ENCODE data around the gene NELL1.

NELL1 gene

GRCh38 chr11:21464601-21465193 is 795.3 kb downstream of the NELL1 start:
- Histone ChIP-seq H3K36me3 (ENCODE audit: low read depth) (no peaks in the 10 kb centered on the region), H3K9me3 (ENCODE audit: severe bottlenecking) (no peaks in the 10 kb centered on the region), H3K27ac (ENCODE audit: poor library complexity, severe bottlenecking) (no peak overlapping the region), H3K4me1 (ENCODE audit: insufficient read depth, poor library complexity, severe bottlenecking) (no peaks in the 10 kb centered on the region), H3K27me3 (ENCODE audit: insufficient read depth, poor library complexity, severe bottlenecking) (no peaks in the 10 kb centered on the region), H3K4me3 (ENCODE audit: severe bottlenecking) (no peak overlapping the region)
- no peak for ATAC-seq (ENCODE audit: low read depth)
- DNase-seq (ENCODE audit: low spot score): no peak
- no peak for TF ChIP-seq CTCF (IDR thresholded peaks at IDR 0.05; ENCODE audit: poor library complexity, severe bottlenecking)

GRCh38 chr11:21465203-21465602 is 795.8 kb downstream of the NELL1 start:
- Histone ChIP-seq H3K36me3 (ENCODE audit: low read depth) (no peaks in the 10 kb centered on the region), H3K4me1 (ENCODE audit: insufficient read depth, poor library complexity, severe bottlenecking) (no peaks in the 10 kb centered on the region), H3K4me3 (ENCODE audit: severe bottlenecking) (no peak overlapping the region), H3K27me3 (ENCODE audit: insufficient read depth, poor library complexity, severe bottlenecking) (no peaks in the 10 kb centered on the region), H3K27ac (ENCODE audit: poor library complexity, severe bottlenecking) (no peak overlapping the region), H3K9me3 (ENCODE audit: severe bottlenecking) (no peaks in the 10 kb centered on the region)
- DNase-seq (ENCODE audit: low spot score) (no peak), ATAC-seq (ENCODE audit: low read depth) (no peak)
- no peak for TF ChIP-seq CTCF (IDR thresholded peaks at IDR 0.05; ENCODE audit: poor library complexity, severe bottlenecking)

- DNase-seq (ENCODE audit: low spot score): no peak
- Histone ChIP-seq H3K27ac (ENCODE audit: poor library complexity, severe bottlenecking) (no peak overlapping the region), H3K4me3 (ENCODE audit: severe bottlenecking) (no peak overlapping the region), H3K36me3 (ENCODE audit: low read depth) (no peaks in the 10 kb centered on the region), H3K4me1 (ENCODE audit: insufficient read depth, poor library complexity, severe bottlenecking) (no peaks in the 10 kb centered on the region), H3K27me3 (ENCODE audit: insufficient read depth, poor library complexity, severe bottlenecking) (no peaks in the 10 kb centered on the region), H3K9me3 (ENCODE audit: severe bottlenecking) (no peaks in the 10 kb centered on the region)
- no peak for ATAC-seq (ENCODE audit: low read depth)
- TF ChIP-seq CTCF (IDR thresholded peaks at IDR 0.05; ENCODE audit: poor library complexity, severe bottlenecking): no peak
Measured at GRCh38 chr11:21465920-21466319, 796.5 kb downstream of the NELL1 start.

GRCh38 chr11:21470521-21470920 is 801.1 kb downstream of the NELL1 start:
- Histone ChIP-seq H3K4me3 (ENCODE audit: severe bottlenecking) (no peak overlapping the region), H3K36me3 (ENCODE audit: low read depth) (no peaks in the 10 kb centered on the region), H3K27ac (ENCODE audit: poor library complexity, severe bottlenecking) (no peak overlapping the region), H3K27me3 (ENCODE audit: insufficient read depth, poor library complexity, severe bottlenecking) (no peaks in the 10 kb centered on the region), H3K9me3 (ENCODE audit: severe bottlenecking) (no peaks in the 10 kb centered on the region), H3K4me1 (ENCODE audit: insufficient read depth, poor library complexity, severe bottlenecking) (no peaks in the 10 kb centered on the region)
- ATAC-seq (ENCODE audit: low read depth) (no peak), DNase-seq (ENCODE audit: low spot score) (no peak)
- no peak for TF ChIP-seq CTCF (IDR thresholded peaks at IDR 0.05; ENCODE audit: poor library complexity, severe bottlenecking)

DNA sequence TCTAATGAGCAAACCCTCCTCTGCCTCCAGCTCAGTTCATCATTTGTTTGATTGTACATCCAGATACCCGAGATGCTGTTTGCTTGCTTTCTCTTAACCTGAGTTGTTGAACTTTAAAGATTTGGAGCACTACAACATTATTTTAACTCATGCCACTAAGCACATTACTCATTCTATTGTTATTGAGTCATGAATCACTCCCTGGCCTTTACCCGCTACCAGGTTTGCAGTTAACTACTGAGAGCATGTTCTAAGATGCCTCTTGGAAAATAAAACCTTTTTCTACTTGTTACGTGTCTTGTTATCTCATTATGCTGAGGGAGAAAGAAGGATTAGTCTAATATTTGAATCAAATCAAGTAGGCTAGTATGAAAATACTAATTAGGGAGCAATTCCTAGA is 802.9 kb downstream of the NELL1 start:
- DNase-seq (ENCODE audit: low spot score) (no peak), ATAC-seq (ENCODE audit: low read depth) (peak; percentile 78)
- no peaks in the 10 kb centered on the region for H3K27me3 ChIP-seq (ENCODE audit: insufficient read depth, poor library complexity, severe bottlenecking)
- H3K4me1 ChIP-seq (ENCODE audit: insufficient read depth, poor library complexity, severe bottlenecking): no peaks in the 10 kb centered on the region
- no peak for TF ChIP-seq CTCF (IDR thresholded peaks at IDR 0.05; ENCODE audit: poor library complexity, severe bottlenecking)
- H3K9me3 ChIP-seq (ENCODE audit: severe bottlenecking): no peaks in the 10 kb centered on the region
- H3K36me3 ChIP-seq (ENCODE audit: low read depth): no peaks in the 10 kb centered on the region
- no peak overlapping the region for H3K4me3 ChIP-seq (ENCODE audit: severe bottlenecking)
- H3K27ac ChIP-seq (ENCODE audit: poor library complexity, severe bottlenecking): no peak overlapping the region

Measured in RWPE2 (cell line).